Fibroblast of the aortic adventitia (primary cell): ENCODE data around the gene LCN2. TPM values are rescaled to one million over a fixed set of nuclear protein-coding genes. Genes with fewer than 3 reads are reported as not detected.

Experiments used
- DNase-seq: peaks from one replicate; pipeline ENCODE4 v3.0.0-alpha.2; 2010; ENCODE audit warnings: low read depth
- H3K4me3 ChIP-seq: 2 replicates; pipeline ENCODE4 v1.5.1; 2011; ENCODE audit warnings: low read depth, mild to moderate bottlenecking, control low read depth, low read length, moderate library complexity
- CTCF ChIP-seq: IDR thresholded peaks from 2 replicates; pipeline ENCODE4 v1.5.1; 2011; ENCODE audit warnings: mild to moderate bottlenecking, low read length, control low read depth, inconsistent platforms; ENCODE audit not compliant: insufficient read depth
- total RNA-seq: library from RNA; depleted of rRNA; stranded (reverse); fragments of >200 nt; gene quantifications from 2 replicates; pipeline ENCODE4 v1.2.3, GENCODE V29; 2012; ENCODE audit warnings: low replicate concordance

LCN2 gene
- total RNA-seq = not detected in 2 replicates

GRCh38 chr9:128149001-128149701 is at the start of gene LCN2:
Gene LCN2 (plus strand): TSS chr9:128149453. CDS start chr9:128149526, 73 bp downstream.
- H3K4me3 ChIP-seq = no peak within 1 kb of the TSS
- DNase-seq = peak; percentile 23

GRCh38 chr9:128099932-128100491 is 49.2 kb upstream of the LCN2 start:
- no peak for DNase-seq
- TF ChIP-seq CTCF = no peak
- H3K4me3 ChIP-seq = peak overlapping the region; percentile 75

More at GRCh38 chr9:128149001-128149701, at the start of gene LCN2:
- no peak for TF ChIP-seq CTCF

GRCh38 chr9:128100581-128100980 is 48.7 kb upstream of the LCN2 start:
- no peak for DNase-seq
- no peak for TF ChIP-seq CTCF
- no peak overlapping the region for H3K4me3 ChIP-seq

GRCh38 chr9:128101231-128101661 is 48.0 kb upstream of the LCN2 start:
- no peak for DNase-seq
- TF ChIP-seq CTCF = no peak
- no peak overlapping the region for H3K4me3 ChIP-seq

GRCh38 chr9:128101690-128102089 is 47.6 kb upstream of the LCN2 start:
- DNase-seq = no peak
- H3K4me3 ChIP-seq = no peak overlapping the region
- TF ChIP-seq CTCF = no peak

- H3K4me3 ChIP-seq = no peak overlapping the region
- no peak for DNase-seq
- no peak for TF ChIP-seq CTCF
Measured at GRCh38 chr9:128102196-128102595, 47.1 kb upstream of the LCN2 start.
